ENCODE measurements around the gene CEP20.

DNA sequence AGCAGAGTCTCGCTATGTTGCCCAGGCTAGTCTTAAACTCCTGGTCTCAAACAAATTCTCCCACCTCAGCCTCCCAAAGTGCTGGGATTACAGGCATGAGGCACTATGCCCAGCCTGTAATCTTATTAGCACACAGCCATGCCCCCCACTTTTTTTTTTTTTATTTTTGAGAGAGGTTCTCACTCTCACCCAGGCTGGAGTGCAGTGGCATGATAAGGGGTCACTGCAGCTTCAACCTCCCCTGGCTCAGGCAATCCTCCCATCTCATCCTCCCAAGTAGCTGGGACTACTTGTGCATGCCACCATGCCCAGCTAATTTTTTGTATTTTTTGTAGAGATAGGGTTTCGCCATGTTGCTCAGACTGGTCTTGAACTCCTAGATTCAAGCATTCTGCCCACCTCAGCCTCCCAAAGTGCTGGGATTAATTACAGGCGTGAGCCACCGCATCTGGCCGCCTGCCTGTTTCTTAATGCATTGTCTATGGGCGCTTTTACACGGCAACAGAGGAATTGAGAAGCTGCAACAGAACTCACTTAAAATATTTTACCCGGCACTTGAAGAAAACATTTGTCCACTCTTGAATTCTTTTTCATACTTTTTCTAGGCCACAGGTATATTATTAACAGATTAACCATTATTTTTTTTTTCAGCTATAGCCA is 8.8 kb upstream of the CEP20 start:
- TF ChIP-seq SPI1 (IDR thresholded peaks at IDR 0.05; ENCODE audit: borderline replicate concordance, insufficient read depth, low read depth, low read length): no peak
- TF ChIP-seq MYC (IDR thresholded peaks at IDR 0.05; ENCODE audit: insufficient read depth, insufficient read length, insufficient replicate concordance, low read length, severe bottlenecking): no peak
- no peak for TF ChIP-seq EGR1 (IDR thresholded peaks at IDR 0.05; ENCODE audit: borderline replicate concordance in 1 of 2, low read depth in 2 of 2, low read length in 2 of 2)
- TF ChIP-seq, protein P1, sequence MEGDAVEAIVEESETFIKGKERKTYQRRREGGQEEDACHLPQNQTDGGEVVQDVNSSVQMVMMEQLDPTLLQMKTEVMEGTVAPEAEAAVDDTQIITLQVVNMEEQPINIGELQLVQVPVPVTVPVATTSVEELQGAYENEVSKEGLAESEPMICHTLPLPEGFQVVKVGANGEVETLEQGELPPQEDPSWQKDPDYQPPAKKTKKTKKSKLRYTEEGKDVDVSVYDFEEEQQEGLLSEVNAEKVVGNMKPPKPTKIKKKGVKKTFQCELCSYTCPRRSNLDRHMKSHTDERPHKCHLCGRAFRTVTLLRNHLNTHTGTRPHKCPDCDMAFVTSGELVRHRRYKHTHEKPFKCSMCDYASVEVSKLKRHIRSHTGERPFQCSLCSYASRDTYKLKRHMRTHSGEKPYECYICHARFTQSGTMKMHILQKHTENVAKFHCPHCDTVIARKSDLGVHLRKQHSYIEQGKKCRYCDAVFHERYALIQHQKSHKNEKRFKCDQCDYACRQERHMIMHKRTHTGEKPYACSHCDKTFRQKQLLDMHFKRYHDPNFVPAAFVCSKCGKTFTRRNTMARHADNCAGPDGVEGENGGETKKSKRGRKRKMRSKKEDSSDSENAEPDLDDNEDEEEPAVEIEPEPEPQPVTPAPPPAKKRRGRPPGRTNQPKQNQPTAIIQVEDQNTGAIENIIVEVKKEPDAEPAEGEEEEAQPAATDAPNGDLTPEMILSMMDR (IDR thresholded peaks at IDR 0.05 in 2 of 3, conservative IDR thresholded peaks at IDR 0.05 in 1 of 3; ENCODE audit: control insufficient read depth in 2 of 3, extremely low read depth in 1 of 3, insufficient read depth in 1 of 3, low read depth in 3 of 3, low read length in 3 of 3): no peak
- no peak for TF ChIP-seq EZH2 (IDR thresholded peaks at IDR 0.05; ENCODE audit: borderline replicate concordance, control insufficient read depth, low read depth, low read length)
- TF ChIP-seq, protein P2, sequence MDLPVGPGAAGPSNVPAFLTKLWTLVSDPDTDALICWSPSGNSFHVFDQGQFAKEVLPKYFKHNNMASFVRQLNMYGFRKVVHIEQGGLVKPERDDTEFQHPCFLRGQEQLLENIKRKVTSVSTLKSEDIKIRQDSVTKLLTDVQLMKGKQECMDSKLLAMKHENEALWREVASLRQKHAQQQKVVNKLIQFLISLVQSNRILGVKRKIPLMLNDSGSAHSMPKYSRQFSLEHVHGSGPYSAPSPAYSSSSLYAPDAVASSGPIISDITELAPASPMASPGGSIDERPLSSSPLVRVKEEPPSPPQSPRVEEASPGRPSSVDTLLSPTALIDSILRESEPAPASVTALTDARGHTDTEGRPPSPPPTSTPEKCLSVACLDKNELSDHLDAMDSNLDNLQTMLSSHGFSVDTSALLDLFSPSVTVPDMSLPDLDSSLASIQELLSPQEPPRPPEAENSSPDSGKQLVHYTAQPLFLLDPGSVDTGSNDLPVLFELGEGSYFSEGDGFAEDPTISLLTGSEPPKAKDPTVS (IDR thresholded peaks at IDR 0.05; ENCODE audit: low read depth, low read length): no peak
- no peak for TF ChIP-seq IKZF1 (conservative IDR thresholded peaks at IDR 0.05)
- TF ChIP-seq HDAC6 (IDR thresholded peaks at IDR 0.05; ENCODE audit: unreplicated experiment): no peak
- TF ChIP-seq POLR2AphosphoS5 (IDR thresholded peaks at IDR 0.05; ENCODE audit: low read length): no peak
- no peak for TF ChIP-seq TAF1 (IDR thresholded peaks at IDR 0.05; ENCODE audit: borderline replicate concordance, low read depth, low read length)
- no peak for TF ChIP-seq PAX8 (IDR thresholded peaks at IDR 0.05)
- TF ChIP-seq HDAC2 (IDR thresholded peaks at IDR 0.05): no peak
- TF ChIP-seq BRCA1 (IDR thresholded peaks at IDR 0.05; ENCODE audit: low read depth, low read length): no peak
